GM18861 (cell line): ENCODE results near the gene UTS2B.
A peak's percentile ranks its signal among the peaks of the same experiment; 100 is the strongest.

Source experiments
- ATAC-seq: cut with Tn5 transposase; IDR thresholded peaks from one replicate; pipeline ENCODE4 v1.9.1; 2021; ENCODE audit not compliant: unreplicated experiment

UTS2B gene

GRCh38 chr3:191353022-191353777 is 22.9 kb upstream of the UTS2B start:
- ATAC-seq = peak; percentile 41

- ATAC-seq = no peak
Measured at GRCh38 chr3:191352014-191352413, 21.7 kb upstream of the UTS2B start.

GRCh38 chr3:191350396-191351090 is 20.2 kb upstream of the UTS2B start:
- ATAC-seq = no peak

GRCh38 chr3:191348098-191348497 is 17.8 kb upstream of the UTS2B start:
- ATAC-seq = no peak

- ATAC-seq = no peak
Measured at GRCh38 chr3:191347228-191347627, 16.9 kb upstream of the UTS2B start.

- no peak for ATAC-seq
Measured at GRCh38 chr3:191345334-191345733, 15.0 kb upstream of the UTS2B start.

- no peak for ATAC-seq
Measured at GRCh38 chr3:191343913-191344312, 13.6 kb upstream of the UTS2B start.

GRCh38 chr3:191343115-191343514 is 12.8 kb upstream of the UTS2B start:
- ATAC-seq = no peak

- ATAC-seq = no peak
Measured at GRCh38 chr3:191342411-191342810, 12.1 kb upstream of the UTS2B start.

- no peak for ATAC-seq
Measured at GRCh38 chr3:191342006-191342405, 11.7 kb upstream of the UTS2B start.

GRCh38 chr3:191340966-191341365 is 10.6 kb upstream of the UTS2B start:
- ATAC-seq = peak; percentile 82

GRCh38 chr3:191340351-191340750 is 10.0 kb upstream of the UTS2B start:
- no peak for ATAC-seq

- no peak for ATAC-seq
Measured at GRCh38 chr3:191339316-191339917, 9.1 kb upstream of the UTS2B start.

- no peak for ATAC-seq
Measured at GRCh38 chr3:191338177-191338488, 7.8 kb upstream of the UTS2B start.

GRCh38 chr3:191336833-191337232 is 6.5 kb upstream of the UTS2B start:
- ATAC-seq = no peak

GRCh38 chr3:191334346-191334893 is 4.1 kb upstream of the UTS2B start:
- no peak for ATAC-seq

- no peak for ATAC-seq
Measured at GRCh38 chr3:191333298-191333880, 3.1 kb upstream of the UTS2B start.

- ATAC-seq = no peak
Measured at GRCh38 chr3:191331388-191331787, 1.1 kb upstream of the UTS2B start.

GRCh38 chr3:191330530-191331048 is 263 bp upstream of the UTS2B start:
- no peak for ATAC-seq

GRCh38 chr3:191328962-191329653 is 1.2 kb downstream of the UTS2B start, which contains the start of gene CCDC50:
Gene CCDC50 (plus strand): TSS chr3:191329394. CDS start chr3:191329675, 281 bp downstream.
- ATAC-seq = peak; percentile 45
